GM18867 (cell line): ENCODE data around the gene TLE3.

Source experiments
- ATAC-seq: cut with Tn5 transposase; IDR thresholded peaks from one replicate; pipeline ENCODE4 v1.9.1; 2021; ENCODE audit warnings: mild to moderate bottlenecking, moderate library complexity; ENCODE audit not compliant: unreplicated experiment

The TLE3 gene

GRCh38 chr15:70012895-70013294 is 84.8 kb downstream of the TLE3 start:
- no peak for ATAC-seq

- no peak for ATAC-seq
Measured at GRCh38 chr15:70008697-70009290, 88.9 kb downstream of the TLE3 start.

- no peak for ATAC-seq
Measured at GRCh38 chr15:70006259-70007147, 91.2 kb downstream of the TLE3 start.

DNA sequence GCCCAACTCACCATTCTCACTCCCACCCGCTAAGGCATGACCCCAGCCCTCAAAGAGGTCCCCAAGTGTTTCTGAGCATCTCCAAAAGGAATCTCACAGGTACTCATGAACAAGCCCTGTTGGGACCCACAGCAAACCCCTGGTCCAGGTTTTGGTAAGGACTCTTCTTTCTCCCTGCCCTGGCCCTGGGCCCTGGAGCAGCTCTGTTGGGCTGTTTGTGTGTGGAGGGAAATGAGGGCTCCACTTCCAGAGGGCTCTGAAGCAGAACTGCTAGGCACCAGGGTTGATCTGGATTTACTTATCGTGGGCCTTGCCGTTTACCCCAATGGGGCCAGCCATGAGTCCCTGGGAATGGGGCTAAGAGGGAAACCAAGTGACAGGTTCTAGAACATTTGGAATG is 92.9 kb downstream of the TLE3 start:
- no peak for ATAC-seq

DNA sequence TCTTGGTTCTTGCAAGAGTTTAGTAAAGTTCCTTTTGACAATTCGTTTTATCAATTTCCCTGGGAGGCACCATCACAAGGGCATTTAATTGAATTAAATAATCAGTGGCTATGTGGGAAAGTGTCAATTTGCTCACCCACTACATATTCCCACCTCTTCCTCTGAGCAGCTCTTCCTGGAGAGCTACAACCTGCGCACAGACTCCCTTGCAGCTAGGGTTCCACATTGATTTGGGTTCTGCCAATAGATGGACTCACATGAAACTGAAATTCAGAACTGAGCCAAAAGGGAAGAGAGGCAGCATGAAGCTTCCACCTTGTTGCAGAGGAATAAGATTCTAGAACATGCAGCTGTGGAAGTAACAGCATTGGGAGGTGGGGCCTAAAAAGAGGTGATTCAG is 94.8 kb downstream of the TLE3 start:
- no peak for ATAC-seq

DNA sequence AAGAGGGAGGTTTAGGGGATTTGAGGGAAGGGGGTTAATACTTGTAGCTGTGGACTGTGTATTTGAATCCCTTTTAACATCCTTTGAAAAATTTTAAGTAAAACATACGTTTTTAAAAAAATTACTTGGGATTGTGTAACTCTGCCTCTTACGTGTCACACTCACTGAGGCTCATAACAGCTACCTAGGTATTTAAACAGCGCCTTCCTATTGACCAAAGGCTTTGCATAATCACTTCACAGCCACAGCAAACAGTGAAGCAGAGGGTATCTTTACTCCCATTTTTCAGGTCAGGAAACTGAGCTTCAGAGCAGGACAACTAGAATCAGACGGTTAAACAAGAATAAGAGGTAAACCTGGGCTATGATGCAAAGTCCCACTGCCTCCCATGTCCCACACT is 95.9 kb downstream of the TLE3 start:
- no peak for ATAC-seq

DNA sequence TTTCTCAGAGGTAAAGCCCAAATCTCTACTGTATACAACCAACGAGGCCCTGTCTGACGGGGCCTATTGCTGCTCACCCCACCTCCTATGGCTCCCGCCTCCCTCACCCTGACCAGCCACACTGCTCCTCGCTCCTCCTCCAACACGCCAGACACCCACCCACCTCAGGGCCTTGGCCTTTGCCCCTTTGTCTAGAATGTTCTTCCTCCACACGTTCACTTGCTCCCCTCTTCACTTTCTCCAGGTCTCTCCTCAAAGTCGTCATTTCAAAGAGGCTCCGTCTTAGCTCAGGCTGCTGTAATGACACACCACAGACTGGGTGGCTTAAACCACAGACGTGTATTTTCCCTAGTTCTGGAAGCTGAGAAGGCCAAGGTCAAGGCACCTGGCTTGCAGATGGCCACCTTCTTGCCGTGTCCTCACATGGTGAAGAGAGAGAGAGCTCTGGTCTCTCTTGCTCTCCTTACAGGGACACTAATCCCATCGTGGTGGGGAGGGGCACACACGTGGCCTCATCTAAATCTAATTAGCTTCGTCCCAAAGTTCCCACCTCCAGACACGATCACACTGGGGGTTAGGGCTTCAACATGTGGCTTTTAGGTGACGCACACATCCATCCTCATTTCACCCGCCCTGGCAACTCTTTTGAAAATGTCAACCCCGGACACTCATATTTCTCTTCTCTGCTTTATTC is 98.2 kb downstream of the TLE3 start:
- no peak for ATAC-seq

DNA sequence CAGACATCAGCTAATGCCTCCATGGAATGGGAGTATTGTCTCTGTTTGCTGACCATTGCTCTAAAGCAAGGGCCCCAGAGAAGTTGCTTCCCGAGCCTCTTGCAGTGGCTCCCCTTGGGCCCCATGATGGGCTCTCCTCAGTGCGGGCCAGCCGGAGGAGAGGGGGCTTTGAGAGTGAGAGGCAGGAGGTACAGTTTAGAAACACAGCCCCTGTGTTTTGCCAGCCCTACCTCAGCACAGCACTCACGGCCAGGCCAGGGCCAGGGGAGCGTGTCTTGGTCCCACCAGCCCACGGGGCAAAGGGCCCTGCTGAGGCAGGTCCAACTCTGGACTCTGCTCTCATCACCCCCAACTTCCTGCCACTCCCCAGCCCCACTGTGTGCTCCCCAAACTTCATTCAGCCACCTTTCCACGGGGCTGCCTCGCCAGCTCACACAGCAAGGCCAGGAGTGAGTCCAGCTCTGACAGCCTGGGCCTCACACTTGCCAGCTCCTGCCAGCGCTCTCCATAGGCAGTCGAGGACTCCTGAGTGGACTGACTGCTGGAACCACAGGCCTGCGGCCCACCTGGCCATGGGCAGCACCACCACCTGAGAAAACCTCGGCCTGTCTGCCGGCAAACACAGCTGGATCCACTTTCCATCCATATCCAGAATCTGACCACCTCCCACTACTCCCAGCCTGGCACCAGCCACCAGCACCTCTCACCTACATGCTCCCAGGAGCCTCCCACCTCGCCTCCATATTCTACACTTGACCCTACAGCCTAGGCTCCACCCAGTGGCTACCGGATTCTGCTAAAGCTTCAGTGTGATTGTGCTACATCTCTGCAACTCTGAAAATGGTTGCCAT is 99.0 kb downstream of the TLE3 start:
- ATAC-seq: no peak

DNA sequence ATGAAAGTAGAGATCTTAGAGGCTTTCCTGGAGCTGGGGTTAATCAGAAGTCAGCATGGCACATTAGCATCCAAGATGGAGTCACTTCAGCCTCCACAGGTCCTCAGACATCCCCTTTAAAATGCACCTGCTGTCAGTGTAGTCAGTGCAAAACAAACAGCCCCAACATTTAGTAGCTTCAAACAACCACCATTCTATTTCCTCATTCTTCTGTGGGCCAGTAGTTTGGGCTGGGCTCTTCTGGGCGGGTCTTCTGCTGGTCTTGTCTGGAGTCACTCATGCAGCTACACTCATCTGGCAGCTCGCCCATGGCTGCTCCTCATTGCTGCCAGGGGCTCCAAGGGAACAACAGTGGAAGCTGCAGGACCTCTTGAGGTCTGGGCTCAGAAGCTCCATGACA is 99.9 kb downstream of the TLE3 start:
- no peak for ATAC-seq
